Panc1 (cell line): ENCODE data around the gene HOXC11. TPM values are rescaled to one million over a fixed set of nuclear protein-coding genes. Genes with fewer than 3 reads are reported as not detected.

ENCODE experiments used
- ATAC-seq: fragments of 200-7000 bp; cut with Tn5 transposase; 2 replicates; pipeline ENCODE4 v1.9.1; 2020; ENCODE audit warnings: mild to moderate bottlenecking, moderate library complexity
- BruUV-seq: library from RNA; stranded (reverse); fragments of 400-500 nt; replicated peaks from 2 replicates; lab custom pipeline; 2021; lab: Mats Ljungman, UMichigan
- CTCF ChIA-PET: fragments of 300-600 bp; sonication (Branson Sonifier 250); formaldehyde crosslinking; loops from one replicate; lab custom pipeline; 2022; ENCODE audit warnings: antibody characterized with exemption; lab: Charles Lee
- POLR2A ChIA-PET: fragments of 300-600 bp; sonication (Branson Sonifier 250); formaldehyde crosslinking; loops from one replicate; lab custom pipeline; 2022; ENCODE audit warnings: antibody characterized with exemption; lab: Charles Lee
- DNase-seq: peaks from one replicate; pipeline ENCODE4 v3.0.0-alpha.2; 2010; ENCODE audit warnings: low read depth, low spot score
- H3K27ac ChIP-seq: 2 replicates; pipeline ENCODE4 v1.5.1; 2011; ENCODE audit warnings: mild to moderate bottlenecking, low read length, inconsistent platforms
- H3K27me3 ChIP-seq: fragments of 200-500 bp; sonication (Bioruptor generic); 2 replicates; pipeline ENCODE4 v1.6.0; 2014; ENCODE audit warnings: low read length, inconsistent platforms; ENCODE audit not compliant: control insufficient read depth, insufficient read depth
- H3K36me3 ChIP-seq: fragments of 200-500 bp; sonication (Bioruptor generic); 2 replicates; pipeline ENCODE4 v1.5.1; 2014; ENCODE audit warnings: inconsistent platforms, mild to moderate bottlenecking, low read length, moderate library complexity; ENCODE audit not compliant: control insufficient read depth, insufficient read depth
- H3K4me1 ChIP-seq: 2 replicates; pipeline ENCODE4 v1.5.1; 2011; ENCODE audit warnings: inconsistent platforms, mild to moderate bottlenecking, low read length, moderate library complexity; ENCODE audit not compliant: control insufficient read depth, insufficient read depth
- H3K4me3 ChIP-seq, 2 experiments: 2 replicates each; pipeline ENCODE4 v1.5.1; 2011 to 2012; ENCODE audit warnings: low read depth in 2 of 2, low read length in 2 of 2, mild to moderate bottlenecking in 2 of 2, inconsistent platforms in 1 of 2, moderate library complexity in 1 of 2
- H3K9me3 ChIP-seq: fragments of 200-500 bp; sonication (Bioruptor generic); 2 replicates; pipeline ENCODE4 v1.5.1; 2014; ENCODE audit warnings: low read depth, mild to moderate bottlenecking, inconsistent platforms, low read length, moderate library complexity; ENCODE audit not compliant: control insufficient read depth, insufficient read depth
- CTCF ChIP-seq: fragments of 450-650 bp; IDR thresholded peaks from 2 replicates; pipeline ENCODE4 v1.5.1; 2017; ENCODE audit warnings: mild to moderate bottlenecking
- POLR2AphosphoS5 ChIP-seq: IDR thresholded peaks from 2 replicates; pipeline ENCODE4 v1.6.1; 2012; ENCODE audit warnings: mild to moderate bottlenecking, low read depth, low read length, moderate library complexity
- REST ChIP-seq, 2 experiments: IDR thresholded peaks; 2 replicates each; pipeline ENCODE4 v1.6.1; 2011 to 2012; ENCODE audit warnings: low read depth in 2 of 2, control low read depth in 1 of 2, low read length in 1 of 2, mild to moderate bottlenecking in 1 of 2, moderate library complexity in 1 of 2; ENCODE audit not compliant: insufficient read depth in 1 of 2
- SIN3A ChIP-seq: IDR thresholded peaks from 2 replicates; pipeline ENCODE4 v1.6.1; 2012; ENCODE audit warnings: low read depth, mild to moderate bottlenecking, low read length, moderate library complexity, borderline replicate concordance; ENCODE audit not compliant: insufficient read depth
- TCF7L2 ChIP-seq: IDR thresholded peaks from 2 replicates; pipeline ENCODE4 v1.6.1; 2011; ENCODE audit warnings: mild to moderate bottlenecking, low read depth, low read length, inconsistent platforms
- in situ Hi-C: cut with HindIII; loops from 2 replicates; pipeline ENCODE4 v1.10.0; 2016; ENCODE audit warnings: low sequenced_read_pairs, low pct_unique_long_range_greater_than_20kb
- intact Hi-C: fragments of 100-400 bp; cut with micrococcal nuclease; formaldehyde crosslinking; loops from one replicate; pipeline ENCODE4 v1.10.0; 2022; ENCODE audit not compliant: unreplicated experiment
- total RNA-seq: library from RNA; stranded (reverse); gene quantifications from one replicate; pipeline ENCODE4 v1.2.1, GENCODE V29; 2021; ENCODE audit not compliant: unreplicated experiment

The HOXC11 gene
- total RNA-seq, 1 experiment from 2014 or later: 17.0 TPM

- peak overlapping the region in 1 of 2 experiments; percentile 29; a peak in 3 of 4 replicates for H3K4me3 ChIP-seq
- H3K27me3 ChIP-seq: no peaks in the 10 kb centered on the region
- ChIA-PET POLR2A (interaction anchor here (0.6 kb wide), 1 partner anchor 14 kb away, joined by 4 read pairs; no protein-coding TSS in a partner anchor), CTCF (no interaction called here)
- DNase-seq (no peak), ATAC-seq (no peak)
- H3K36me3 ChIP-seq: peaks cover 5% of the 10 kb centered on the region
- no peaks in the 10 kb centered on the region for H3K9me3 ChIP-seq
- BruUV-seq: no TSS peak
- H3K27ac ChIP-seq: peak overlapping the region; percentile 99
- peaks cover 62% of the 10 kb centered on the region for H3K4me1 ChIP-seq
- in situ Hi-C loops (no loop called here), intact Hi-C loops (no loop called here)
- TF ChIP-seq TCF7L2: no peak
- no peak for TF ChIP-seq POLR2AphosphoS5
Measured at GRCh38 chr12:53944209-53944608, 28.7 kb upstream of the HOXC11 start.

GRCh38 chr12:53944907-53945847 is 27.7 kb upstream of the HOXC11 start:
- POLR2A ChIA-PET: interaction anchor here (0.6 kb wide), 1 partner anchor 13 kb away, joined by 4 read pairs; no protein-coding TSS in a partner anchor
- intact Hi-C loops: loop anchor here (5.0 kb wide), 2 partner anchors 118 to 178 kb away; no protein-coding TSS in a partner anchor

More at GRCh38 chr12:53944907-53945847, 27.7 kb upstream of the HOXC11 start:
- Histone ChIP-seq H3K36me3 (peaks cover 5% of the 10 kb centered on the region), H3K9me3 (no peaks in the 10 kb centered on the region), H3K27ac (peak overlapping the region; percentile 99), H3K4me3 (no peak overlapping the region), H3K27me3 (no peaks in the 10 kb centered on the region), H3K4me1 (peaks cover 72% of the 10 kb centered on the region)
- no TSS peak for BruUV-seq
- no peak for TF ChIP-seq TCF7L2
- no peak for TF ChIP-seq CTCF
- no peak for TF ChIP-seq REST (IDR thresholded peaks at IDR 0.05; ENCODE audit: insufficient read depth in 1 of 2, low read depth in 2 of 2, low read length in 1 of 2)
- no peak for TF ChIP-seq POLR2AphosphoS5
- no peak for TF ChIP-seq SIN3A
- ATAC-seq (no peak), DNase-seq (no peak)
- CTCF ChIA-PET: no interaction called here
- in situ Hi-C loops: no loop called here
